Gastroesophageal sphincter (tissue), 4 donors: ENCODE results near the gene CASP9. TPM values are rescaled to one million over a fixed set of nuclear protein-coding genes. Genes with fewer than 3 reads are reported as not detected.

Experiments used
- ATAC-seq: fragments of 150-250 bp; one replicate; pipeline ENCODE4 v1.9.1; 2016; ENCODE audit warnings: mild to moderate bottlenecking, moderate library complexity
- H3K27ac ChIP-seq, 4 donors: fragments of 200-600 bp; sonication (generic) in 3 of 4; 1 replicate in 3 of 4; 2 replicates in 1 of 4; pipeline ENCODE4 v1.5.1; 2016 to 2019
- H3K27me3 ChIP-seq: fragments of 200-600 bp; sonication (generic); one replicate; pipeline ENCODE4 v1.5.1; 2019
- H3K36me3 ChIP-seq, 2 donors: fragments of 200-600 bp; sonication (generic); one replicate each; pipeline ENCODE4 v1.5.1; 2019; ENCODE audit warnings: control low read depth in 1 of 2
- H3K4me1 ChIP-seq, 3 donors: fragments of 200-600 bp; sonication (generic); 1 replicate in 2 of 3; 2 replicates in 1 of 3; pipeline ENCODE4 v1.5.1; 2016 to 2019; ENCODE audit warnings: control low read depth in 2 of 3
- H3K4me3 ChIP-seq, 2 donors: fragments of 200-600 bp; sonication (generic); one replicate each; pipeline ENCODE4 v1.5.1; 2019; ENCODE audit warnings: mild to moderate bottlenecking in 1 of 2, moderate library complexity in 1 of 2
- H3K9me3 ChIP-seq, 3 donors: fragments of 200-600 bp; sonication (generic); one replicate each; pipeline ENCODE4 v1.5.1; 2017 to 2019; ENCODE audit warnings: control low read depth in 2 of 3
- EP300 ChIP-seq: sonication (generic); formaldehyde crosslinking; IDR thresholded peaks from one replicate; pipeline ENCODE4 v1.6.1; 2017; ENCODE audit warnings: antibody characterized with exemption, mild to moderate bottlenecking
- POLR2A ChIP-seq, 2 donors: fragments of 450-650 bp; IDR thresholded peaks; one replicate each; pipeline ENCODE4 v1.6.1; 2017; ENCODE audit warnings: antibody characterized with exemption in 2 of 2, mild to moderate bottlenecking in 2 of 2, moderate library complexity in 1 of 2
- POLR2AphosphoS5 ChIP-seq: sonication (generic); formaldehyde crosslinking; IDR thresholded peaks from one replicate; pipeline ENCODE4 v1.6.1; 2017; ENCODE audit warnings: antibody characterized with exemption
- WGBS, 2 donors: methylation state at CpG; one replicate each; pipeline ENCODE4 v1.1.5; 2018; ENCODE audit warnings: low coverage in 1 of 2; 5-methylcytosine and 5-hydroxymethylcytosine counted together
- total RNA-seq, 4 donors: library from RNA; depleted of rRNA; stranded (reverse); fragments of >200 nt; gene quantifications; one replicate each; pipeline ENCODE4 v1.1.0, GENCODE V29; 2016
- TF ChIP-seq, protein P1 (sequence below), 4 experiments: fragments of 200-600 bp in 2 of 4; fragments of 450-650 bp in 2 of 4; sonication (generic) in 1 of 4; IDR thresholded peaks; one replicate each; pipeline ENCODE4 v1.5.1; 2017 to 2019; ENCODE audit warnings: antibody characterized with exemption in 4 of 4, mild to moderate bottlenecking in 2 of 4, moderate library complexity in 2 of 4

The CASP9 gene
- total RNA-seq, 4 donors from 2014 or later: 11.0 to 22.5 (median 14.3) TPM

DNA sequence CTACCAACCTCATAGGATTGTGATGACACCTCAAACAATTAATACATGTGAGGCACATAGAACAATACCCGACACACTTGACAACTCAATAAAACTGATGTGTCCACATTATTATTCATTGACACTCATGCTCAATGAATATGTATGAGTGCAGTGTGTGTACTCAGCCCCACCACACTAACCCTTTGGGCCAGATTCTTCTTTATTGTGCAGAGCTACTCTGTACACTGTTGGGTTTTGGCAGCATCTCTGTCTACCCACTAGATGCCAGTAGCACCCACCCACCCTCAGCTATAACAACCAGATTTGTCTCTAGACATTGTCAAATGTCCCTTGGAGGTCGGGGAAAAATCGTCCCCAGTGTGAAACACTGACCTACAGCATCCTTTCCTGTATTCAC, 10.1 kb downstream of the CASP9 start:
- TF ChIP-seq EP300 (no peak), POLR2AphosphoS5 (no peak), POLR2A (IDR thresholded peaks at IDR 0.05) (no peak)
- TF ChIP-seq, protein P1, sequence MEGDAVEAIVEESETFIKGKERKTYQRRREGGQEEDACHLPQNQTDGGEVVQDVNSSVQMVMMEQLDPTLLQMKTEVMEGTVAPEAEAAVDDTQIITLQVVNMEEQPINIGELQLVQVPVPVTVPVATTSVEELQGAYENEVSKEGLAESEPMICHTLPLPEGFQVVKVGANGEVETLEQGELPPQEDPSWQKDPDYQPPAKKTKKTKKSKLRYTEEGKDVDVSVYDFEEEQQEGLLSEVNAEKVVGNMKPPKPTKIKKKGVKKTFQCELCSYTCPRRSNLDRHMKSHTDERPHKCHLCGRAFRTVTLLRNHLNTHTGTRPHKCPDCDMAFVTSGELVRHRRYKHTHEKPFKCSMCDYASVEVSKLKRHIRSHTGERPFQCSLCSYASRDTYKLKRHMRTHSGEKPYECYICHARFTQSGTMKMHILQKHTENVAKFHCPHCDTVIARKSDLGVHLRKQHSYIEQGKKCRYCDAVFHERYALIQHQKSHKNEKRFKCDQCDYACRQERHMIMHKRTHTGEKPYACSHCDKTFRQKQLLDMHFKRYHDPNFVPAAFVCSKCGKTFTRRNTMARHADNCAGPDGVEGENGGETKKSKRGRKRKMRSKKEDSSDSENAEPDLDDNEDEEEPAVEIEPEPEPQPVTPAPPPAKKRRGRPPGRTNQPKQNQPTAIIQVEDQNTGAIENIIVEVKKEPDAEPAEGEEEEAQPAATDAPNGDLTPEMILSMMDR (IDR thresholded peaks at IDR 0.05): no peak
- peaks cover 0 to 51% of the 10 kb centered on the region in 2 donors for H3K36me3 ChIP-seq
- H3K9me3 ChIP-seq: no peaks in the 10 kb centered on the region
- peaks cover 0 to 4% (median 0%) of the 10 kb centered on the region in 3 donors for H3K4me1 ChIP-seq
- ATAC-seq: no peak
- no peak overlapping the region for H3K27ac ChIP-seq
- no peak overlapping the region for H3K4me3 ChIP-seq
- WGBS, 2 donors: 95 to 100% methylated on average over 1 to 3 of the region's 3 CpGs
- H3K27me3 ChIP-seq: no peaks in the 10 kb centered on the region

GRCh38 chr1:15513192-15513591, 10.8 kb downstream of the CASP9 start:
- no peak overlapping the region for H3K4me3 ChIP-seq

DNA sequence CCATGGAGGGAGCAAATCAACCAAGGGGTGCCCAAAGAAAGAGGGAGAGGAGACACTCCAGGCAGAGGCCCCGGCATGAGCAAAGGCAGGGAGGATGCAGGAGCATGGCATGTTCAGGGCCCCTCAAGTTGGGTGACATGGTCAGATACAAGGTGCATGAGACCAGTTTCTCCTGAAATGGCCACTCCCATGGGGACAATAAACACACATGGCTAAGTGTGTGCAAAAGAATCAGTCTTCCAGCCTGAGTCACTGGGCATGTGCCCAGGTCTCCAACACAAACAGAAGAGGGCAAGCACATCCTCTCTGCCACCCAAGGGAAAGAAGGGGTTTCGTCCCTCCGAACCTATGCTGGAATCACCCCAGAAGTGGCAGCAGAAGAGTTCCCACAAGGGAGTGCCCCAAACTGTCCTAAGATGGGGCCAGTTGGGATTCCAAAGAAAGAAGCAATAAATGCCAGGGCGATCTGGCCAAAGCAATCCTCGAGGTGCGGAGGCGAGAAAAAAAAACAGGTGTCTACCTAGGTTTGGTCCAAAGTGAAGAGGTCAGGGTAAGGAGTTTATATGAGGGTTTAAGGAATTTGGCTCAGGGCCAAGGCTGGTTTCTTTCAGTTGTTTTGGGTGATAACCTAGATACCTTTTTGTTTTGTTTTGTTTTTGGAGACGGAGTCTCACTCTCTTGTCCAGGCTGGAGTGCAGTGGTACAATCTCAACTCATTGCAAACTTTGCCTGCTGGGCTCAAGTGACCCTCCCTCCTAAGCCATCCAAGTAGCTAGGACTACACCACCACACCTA, 13.2 kb downstream of the CASP9 start:
- TF ChIP-seq, protein P1 (IDR thresholded peaks at IDR 0.05): no peak
- TF ChIP-seq POLR2AphosphoS5 (no peak), POLR2A (IDR thresholded peaks at IDR 0.05) (no peak), EP300 (no peak)
- H3K4me3 ChIP-seq: no peak overlapping the region
- WGBS, 2 donors: 82 to 87% methylated on average over 7 to 8 of the region's 8 CpGs
- peaks cover 0 to 58% of the 10 kb centered on the region in 2 donors for H3K36me3 ChIP-seq
- no peak for ATAC-seq
- no peaks in the 10 kb centered on the region for H3K9me3 ChIP-seq
- no peak overlapping the region for H3K27ac ChIP-seq
- no peaks in the 10 kb centered on the region for H3K27me3 ChIP-seq
- peaks cover 0 to 4% (median 0%) of the 10 kb centered on the region in 3 donors for H3K4me1 ChIP-seq

More at GRCh38 chr1:15513192-15513591, 10.8 kb downstream of the CASP9 start:
- Histone ChIP-seq H3K27me3 (no peaks in the 10 kb centered on the region), H3K27ac (no peak overlapping the region), H3K4me1 (peaks cover 0 to 4% (median 0%) of the 10 kb centered on the region in 3 donors), H3K36me3 (peaks cover 0 to 54% of the 10 kb centered on the region in 2 donors), H3K9me3 (no peaks in the 10 kb centered on the region)
- no peak for ATAC-seq
- TF ChIP-seq POLR2AphosphoS5 (no peak), POLR2A (IDR thresholded peaks at IDR 0.05) (no peak), EP300 (no peak)
- TF ChIP-seq, protein P1 (IDR thresholded peaks at IDR 0.05): no peak
- WGBS, 2 donors: 69% methylated on average over 4 of the region's 4 CpGs; no CpG with 5 or more reads in 1 of the 2 donors

DNA sequence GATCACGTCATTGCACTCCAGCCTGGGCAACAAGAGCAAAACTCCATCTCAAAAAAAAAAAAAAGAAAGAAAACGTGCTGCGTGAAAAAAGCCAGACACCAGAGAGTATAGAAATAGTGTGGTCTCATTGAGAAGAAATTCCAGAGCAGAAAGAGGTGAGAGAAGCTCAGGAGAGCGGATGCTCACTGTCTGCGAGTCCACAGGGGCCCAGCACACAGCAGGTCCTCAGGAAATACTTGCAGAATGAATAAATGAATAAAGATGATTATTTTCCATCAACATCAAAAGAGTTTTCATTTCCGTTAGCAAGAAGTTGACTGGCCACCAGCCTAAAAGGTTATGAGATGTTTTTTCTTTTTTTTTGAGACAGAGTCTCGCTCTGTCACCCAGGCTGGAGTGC, 14.4 kb downstream of the CASP9 start:
- Histone ChIP-seq H3K27ac (no peak overlapping the region), H3K27me3 (no peaks in the 10 kb centered on the region), H3K36me3 (peaks cover 0 to 70% of the 10 kb centered on the region in 2 donors), H3K4me1 (peaks cover 0 to 4% (median 0%) of the 10 kb centered on the region in 3 donors), H3K9me3 (no peaks in the 10 kb centered on the region), H3K4me3 (no peak overlapping the region)
- no peak for ATAC-seq
- 54 to 64% methylated on average over 3 to 7 of the region's 7 CpGs for WGBS, 2 donors
- TF ChIP-seq POLR2A (IDR thresholded peaks at IDR 0.05): no peak
- TF ChIP-seq EP300: no peak
- TF ChIP-seq, protein P1 (IDR thresholded peaks at IDR 0.05): no peak
- no peak for TF ChIP-seq POLR2AphosphoS5
